ENCODE results near the gene CA7.

DNA sequence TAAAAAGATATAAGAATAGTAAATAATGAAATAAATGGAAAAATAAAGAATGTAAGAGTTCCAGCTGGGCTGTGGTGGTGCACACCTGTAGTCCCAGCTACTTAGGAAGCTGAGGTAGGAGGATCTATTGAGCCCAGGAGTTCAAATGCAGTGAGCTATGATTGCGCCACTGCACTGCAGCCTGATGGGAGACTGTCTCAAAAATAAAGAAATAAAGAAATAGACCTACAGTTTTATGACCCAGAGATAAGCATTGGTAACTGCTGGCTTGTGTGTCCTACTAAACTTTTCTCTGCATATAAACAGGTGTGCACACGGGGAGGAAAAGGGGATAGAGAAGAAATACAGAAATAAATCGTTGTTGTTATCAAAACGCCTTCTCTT, 28.3 kb downstream of the CA7 start:
- TF ChIP-seq, protein P1, sequence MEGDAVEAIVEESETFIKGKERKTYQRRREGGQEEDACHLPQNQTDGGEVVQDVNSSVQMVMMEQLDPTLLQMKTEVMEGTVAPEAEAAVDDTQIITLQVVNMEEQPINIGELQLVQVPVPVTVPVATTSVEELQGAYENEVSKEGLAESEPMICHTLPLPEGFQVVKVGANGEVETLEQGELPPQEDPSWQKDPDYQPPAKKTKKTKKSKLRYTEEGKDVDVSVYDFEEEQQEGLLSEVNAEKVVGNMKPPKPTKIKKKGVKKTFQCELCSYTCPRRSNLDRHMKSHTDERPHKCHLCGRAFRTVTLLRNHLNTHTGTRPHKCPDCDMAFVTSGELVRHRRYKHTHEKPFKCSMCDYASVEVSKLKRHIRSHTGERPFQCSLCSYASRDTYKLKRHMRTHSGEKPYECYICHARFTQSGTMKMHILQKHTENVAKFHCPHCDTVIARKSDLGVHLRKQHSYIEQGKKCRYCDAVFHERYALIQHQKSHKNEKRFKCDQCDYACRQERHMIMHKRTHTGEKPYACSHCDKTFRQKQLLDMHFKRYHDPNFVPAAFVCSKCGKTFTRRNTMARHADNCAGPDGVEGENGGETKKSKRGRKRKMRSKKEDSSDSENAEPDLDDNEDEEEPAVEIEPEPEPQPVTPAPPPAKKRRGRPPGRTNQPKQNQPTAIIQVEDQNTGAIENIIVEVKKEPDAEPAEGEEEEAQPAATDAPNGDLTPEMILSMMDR (IDR thresholded peaks at IDR 0.05), result no peak
- TF ChIP-seq POLR2A (IDR thresholded peaks at IDR 0.05) (no peak), EP300 (IDR thresholded peaks at IDR 0.05; ENCODE audit: low read depth) (no peak), POLR2AphosphoS5 (IDR thresholded peaks at IDR 0.05) (no peak)

Data from transverse colon (tissue), 4 donors.